Frontal cortex (tissue), 4 donors: Measurements from ENCODE around the gene CD177. TPM values are rescaled to one million over a fixed set of nuclear protein-coding genes. Genes with fewer than 3 reads are reported as not detected.
"Not testable (repeated sequence)": the region's sequence is repeated elsewhere in the genome, so short reads cannot be mapped to it uniquely, and the experiment has no call there.

Experiments used
- DNase-seq, 2 donors: peaks; one replicate each; pipeline ENCODE4 v3.0.0; 2012; ENCODE audit warnings: low spot score in 2 of 2
- FAIRE-seq: peaks from 2 replicates; lab custom pipeline; 2012; peaks lifted over from hg19 to GRCh38; lab: Jason Lieb, UNC
- total RNA-seq: library from RNA; depleted of rRNA; stranded (reverse); fragments of >200 nt; gene quantifications from one replicate; pipeline ENCODE4 v1.2.3, GENCODE V29; 2014
- donor health status: control.
- donor health status: control.
- donor health status: control.

CD177 gene
- total RNA-seq, 1 donor from 2014 or later: 1.2 TPM

- FAIRE-seq (no peak), DNase-seq (no peak)
These were observed 22.0 kb upstream of the CD177 start for GRCh38 chr19:43331435-43332010.

- FAIRE-seq: no peak
These were observed 21.2 kb upstream of the CD177 start for GRCh38 chr19:43332058-43332922.

GRCh38 chr19:43336508-43336907, 17.0 kb upstream of the CD177 start:
- not testable (repeated sequence) for DNase-seq, FAIRE-seq

More at GRCh38 chr19:43332058-43332922, 21.2 kb upstream of the CD177 start:
- no peak for DNase-seq

- DNase-seq (no peak), FAIRE-seq (no peak)
These were observed 15.7 kb upstream of the CD177 start for GRCh38 chr19:43337737-43338136.

- DNase-seq (no peak), FAIRE-seq (no peak)
These were observed 15.0 kb upstream of the CD177 start for GRCh38 chr19:43338530-43338929.

GRCh38 chr19:43339243-43339930, 14.1 kb upstream of the CD177 start:
- DNase-seq, FAIRE-seq: not testable (repeated sequence)

- DNase-seq, FAIRE-seq: not testable (repeated sequence)
These were observed 13.4 kb upstream of the CD177 start for GRCh38 chr19:43340101-43340500.

- not testable (repeated sequence) for DNase-seq, FAIRE-seq
These were observed 12.4 kb upstream of the CD177 start for GRCh38 chr19:43341098-43341497.

GRCh38 chr19:43342104-43342503, 11.4 kb upstream of the CD177 start:
- not testable (repeated sequence) for DNase-seq, FAIRE-seq

- not testable (repeated sequence) for DNase-seq, FAIRE-seq
These were observed 9.1 kb upstream of the CD177 start for GRCh38 chr19:43344347-43344925.

- DNase-seq, FAIRE-seq: not testable (repeated sequence)
These were observed 3.7 kb upstream of the CD177 start for GRCh38 chr19:43349813-43350212.

- no peak for FAIRE-seq
These were observed 1.3 kb upstream of the CD177 start for GRCh38 chr19:43351998-43352746.

GRCh38 chr19:43354305-43354627, 780 bp downstream of the CD177 start:
- DNase-seq (no peak), FAIRE-seq (no peak)

More at GRCh38 chr19:43351998-43352746, 1.3 kb upstream of the CD177 start:
- no peak for DNase-seq

GRCh38 chr19:43356749-43357148, 3.3 kb downstream of the CD177 start:
- not testable (repeated sequence) for FAIRE-seq

GRCh38 chr19:43362179-43362578, 8.7 kb downstream of the CD177 start:
- no peak for DNase-seq
- no peak for FAIRE-seq

More at GRCh38 chr19:43356749-43357148, 3.3 kb downstream of the CD177 start:
- not testable (repeated sequence) for DNase-seq

GRCh38 chr19:43362745-43363144, 9.3 kb downstream of the CD177 start:
- DNase-seq: no peak
- FAIRE-seq: no peak

- DNase-seq, FAIRE-seq: not testable (repeated sequence)
These were observed 12.2 kb downstream of the CD177 start for GRCh38 chr19:43365677-43366076.

GRCh38 chr19:43367822-43368221, 14.3 kb downstream of the CD177 start:
- DNase-seq (no peak), FAIRE-seq (no peak)

- not testable (repeated sequence) for FAIRE-seq, DNase-seq
These were observed 15.4 kb downstream of the CD177 start for GRCh38 chr19:43368897-43369296.
